Mesenteric fat pad (tissue), 1 donor: ENCODE data around the gene SULF2. TPM values are rescaled to one million over a fixed set of nuclear protein-coding genes. Genes with fewer than 3 reads are reported as not detected.

Source experiments
- DNase-seq: peaks from one replicate; pipeline ENCODE4 v3.0.0-alpha.2; 2020; ENCODE audit warnings: low spot score
- total RNA-seq: library from RNA; stranded (reverse); fragmentation: NEBNext Ultra II Directional; extraction: Animal tissue kit (Norgen Biotek cat#: 25700); gene quantifications from one replicate; pipeline ENCODE4 v1.2.1, GENCODE V29; 2021
- donor health status: DM: yes; HTN: yes; CAD: no.

The SULF2 gene
- total RNA-seq, 1 donor from 2014 or later, result 68.7 TPM

DNA sequence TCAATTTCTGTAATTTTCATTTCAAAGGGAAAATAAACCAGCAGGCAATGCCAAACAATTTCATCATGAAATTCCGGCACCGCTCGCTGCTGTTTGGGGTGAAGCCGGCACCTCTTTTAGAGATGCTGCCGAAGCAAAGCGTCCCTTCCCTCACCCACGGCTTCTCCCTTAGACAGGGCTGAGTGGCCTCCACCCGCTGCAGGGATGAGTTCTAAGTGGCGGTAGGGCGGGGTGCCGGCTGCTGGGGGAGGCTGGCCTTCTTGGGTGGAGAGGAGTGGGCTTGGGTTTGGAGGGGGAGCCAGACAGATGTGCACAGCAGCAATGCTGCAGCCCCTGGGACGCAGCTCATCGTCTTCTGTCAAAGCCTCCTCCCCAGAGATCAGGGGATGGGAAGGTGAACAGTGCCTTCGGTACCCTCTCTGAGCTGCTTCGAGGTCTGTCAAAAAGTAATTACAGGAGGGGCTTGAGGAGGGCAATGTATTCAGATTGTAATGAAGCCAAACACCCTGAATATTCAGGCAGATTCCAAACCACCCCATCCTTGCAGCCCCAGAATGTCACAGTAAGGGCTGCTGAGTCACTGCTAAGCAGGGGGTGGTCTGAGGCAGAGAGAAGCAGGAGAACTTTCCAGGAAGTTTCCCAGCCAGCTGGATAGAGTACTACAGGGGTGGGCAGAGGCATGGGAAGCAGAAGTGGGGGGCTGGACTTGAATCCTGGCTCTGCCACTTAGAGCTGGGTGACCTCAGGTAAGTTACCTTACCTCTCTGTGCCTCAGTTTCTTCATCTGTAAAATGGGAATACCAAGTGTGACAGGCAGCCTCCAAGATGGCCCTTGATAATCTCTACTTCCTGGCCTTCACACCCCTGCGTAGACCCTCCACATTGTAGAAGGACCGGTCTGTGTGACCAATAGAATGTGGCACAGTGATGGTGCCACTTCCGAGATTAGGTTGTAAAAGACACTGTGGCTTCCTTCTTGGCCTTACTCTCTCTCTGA, 96.6 kb downstream of the SULF2 start:
- DNase-seq, result no peak

DNA sequence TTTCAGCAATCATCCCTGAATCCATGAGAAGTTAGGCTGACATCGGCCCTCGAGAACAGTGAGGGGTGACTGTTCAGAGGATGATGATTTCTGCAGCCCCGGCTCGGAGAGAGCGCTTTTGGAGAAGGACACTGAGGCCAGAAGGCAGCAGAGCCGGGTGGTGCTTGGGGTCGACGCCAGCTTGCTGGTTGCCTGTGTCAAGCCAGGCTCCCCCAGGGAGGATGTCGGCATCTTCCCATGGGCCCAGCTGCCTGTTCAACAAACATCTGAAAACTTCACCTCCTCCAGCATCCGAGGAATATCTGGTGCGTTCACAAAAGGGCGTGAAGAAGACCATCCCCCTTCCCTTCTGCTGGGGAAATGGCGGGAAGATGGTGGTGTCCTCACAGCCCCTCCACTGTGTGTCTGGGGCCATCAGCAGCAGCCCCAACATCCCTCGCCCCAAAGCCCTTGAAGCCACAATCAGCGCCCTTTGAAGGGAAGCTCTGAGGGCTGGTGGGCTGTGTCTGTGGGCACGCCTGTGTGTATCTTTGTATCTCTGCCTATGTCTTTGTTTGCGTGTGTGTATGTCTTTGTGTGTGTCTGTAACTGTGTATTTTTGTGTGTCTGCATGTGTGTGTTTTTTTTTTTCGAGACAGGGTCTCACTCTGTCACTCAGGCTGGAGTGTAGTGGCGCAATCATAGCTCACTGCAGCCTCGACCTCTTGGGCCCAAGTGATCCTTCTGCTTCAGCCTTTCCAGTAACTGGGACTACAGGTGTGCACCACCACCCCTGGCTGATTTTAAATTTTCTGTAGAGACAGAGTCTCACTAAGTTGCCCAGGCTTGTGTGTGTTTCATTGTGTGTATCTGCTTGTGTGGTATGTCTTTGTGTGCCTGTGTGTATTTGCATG, 97.9 kb downstream of the SULF2 start:
- DNase-seq, result no peak

DNA sequence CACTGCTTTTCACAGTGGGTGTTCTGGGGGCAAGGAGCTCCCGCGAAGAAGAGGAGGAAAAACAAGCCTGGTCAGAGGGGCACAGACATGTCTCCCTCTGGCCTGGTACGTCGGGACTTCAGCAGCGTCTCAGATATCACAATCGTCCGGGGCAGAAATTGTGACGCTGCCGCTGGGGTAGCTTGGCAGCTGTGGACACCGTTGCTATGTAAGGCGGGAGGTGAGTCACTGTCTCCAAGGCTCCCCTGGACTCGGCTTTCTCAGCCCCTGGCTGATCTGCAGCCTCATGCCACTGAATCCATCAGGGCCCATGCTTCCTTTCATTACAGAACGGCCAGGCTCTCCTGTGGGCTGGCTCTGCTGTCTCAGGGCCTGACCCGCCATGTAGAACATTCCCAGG, 98.7 kb downstream of the SULF2 start:
- DNase-seq, result no peak

DNA sequence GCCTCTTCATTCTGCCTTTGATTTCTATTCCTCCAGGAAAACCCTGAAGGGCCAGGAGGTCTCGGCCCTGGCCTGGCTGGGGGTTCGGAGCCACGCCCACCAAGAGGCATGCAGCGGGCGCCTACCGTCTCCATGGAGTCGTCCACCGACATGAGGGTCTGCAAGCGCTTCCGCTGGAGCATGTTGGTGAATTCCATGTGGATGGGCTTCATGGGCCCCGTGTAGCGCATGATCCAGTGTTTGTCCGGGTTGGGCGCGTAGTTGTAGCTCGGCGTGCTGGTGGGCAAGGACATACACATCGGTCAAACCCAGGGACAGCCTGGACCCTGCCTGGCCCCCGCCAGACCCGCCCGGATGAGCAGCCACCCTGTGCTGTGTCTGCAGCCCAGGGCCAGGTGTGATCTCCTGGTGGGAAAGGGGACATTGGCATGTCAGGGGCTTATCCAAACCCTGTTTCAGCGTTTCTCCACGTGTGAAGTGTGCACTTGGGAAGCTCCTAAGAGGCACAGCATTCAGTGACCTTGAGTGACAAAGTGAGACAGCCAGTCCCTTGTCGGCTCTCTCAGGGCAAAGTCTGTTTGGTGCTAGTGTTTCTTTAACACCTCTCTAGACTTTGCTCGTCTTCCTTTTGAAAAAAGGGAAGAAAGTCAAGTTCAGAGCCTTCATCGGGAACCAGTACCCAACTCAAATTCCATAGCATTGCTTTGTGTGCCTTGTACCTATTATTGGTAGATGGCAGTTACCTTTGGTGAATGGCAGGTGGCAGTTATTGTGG, 100.8 kb downstream of the SULF2 start:
- no peak for DNase-seq

DNA sequence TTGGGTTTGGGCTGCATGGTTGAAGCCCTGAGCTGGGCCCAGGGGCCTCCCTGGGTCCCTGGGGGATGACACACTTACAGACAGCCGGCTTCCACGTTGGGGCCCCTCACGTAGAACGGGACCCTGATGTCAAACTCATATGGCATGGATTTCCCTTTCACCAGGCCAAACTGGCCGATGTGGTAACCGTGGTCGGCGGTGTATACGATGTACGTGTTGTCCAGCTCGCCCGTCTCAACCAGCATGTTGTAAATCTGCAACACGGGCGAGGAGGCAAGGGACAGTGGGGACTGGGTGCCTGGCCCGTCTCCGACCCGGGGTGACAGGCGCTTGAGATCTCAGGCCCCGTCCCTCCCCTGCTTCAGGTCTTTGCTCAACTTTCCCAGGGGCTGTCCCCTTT, 102.4 kb downstream of the SULF2 start:
- DNase-seq, result no peak

DNA sequence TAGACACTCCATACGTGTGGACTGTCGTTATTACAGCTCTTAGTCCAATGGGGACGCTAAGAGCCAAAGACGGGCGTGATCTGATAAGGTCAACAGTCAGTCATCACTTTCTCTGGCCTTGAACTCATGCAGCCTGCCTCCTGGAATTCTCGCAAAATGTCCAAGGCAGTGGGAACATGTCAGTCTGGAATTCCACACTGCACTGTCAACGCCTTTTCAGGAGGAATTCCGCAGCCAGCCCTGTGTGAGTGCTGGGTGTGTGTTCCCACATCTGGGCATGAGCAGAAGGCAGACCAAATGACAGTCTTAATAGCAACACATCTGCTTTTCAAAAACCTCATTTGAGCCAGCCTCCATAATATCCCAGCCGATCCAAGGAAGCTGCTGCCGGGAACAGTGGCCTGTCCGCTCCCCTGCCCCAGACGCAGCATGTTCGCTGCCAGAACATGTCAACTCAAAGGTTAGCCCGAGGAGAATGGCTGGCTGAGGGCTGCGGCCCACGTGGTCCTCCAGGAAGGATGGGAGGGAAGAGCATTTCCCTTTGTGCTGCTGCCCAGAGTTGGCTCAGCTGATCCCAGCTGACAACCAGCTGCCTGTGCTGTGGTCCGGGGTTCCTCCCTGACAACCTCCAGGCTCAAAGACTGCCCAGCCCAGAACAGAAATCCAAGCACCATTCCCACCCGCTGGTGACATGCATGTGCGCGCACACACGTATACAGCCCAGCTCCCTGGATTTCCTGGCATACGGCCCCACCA, 103.1 kb downstream of the SULF2 start:
- no peak for DNase-seq

DNA sequence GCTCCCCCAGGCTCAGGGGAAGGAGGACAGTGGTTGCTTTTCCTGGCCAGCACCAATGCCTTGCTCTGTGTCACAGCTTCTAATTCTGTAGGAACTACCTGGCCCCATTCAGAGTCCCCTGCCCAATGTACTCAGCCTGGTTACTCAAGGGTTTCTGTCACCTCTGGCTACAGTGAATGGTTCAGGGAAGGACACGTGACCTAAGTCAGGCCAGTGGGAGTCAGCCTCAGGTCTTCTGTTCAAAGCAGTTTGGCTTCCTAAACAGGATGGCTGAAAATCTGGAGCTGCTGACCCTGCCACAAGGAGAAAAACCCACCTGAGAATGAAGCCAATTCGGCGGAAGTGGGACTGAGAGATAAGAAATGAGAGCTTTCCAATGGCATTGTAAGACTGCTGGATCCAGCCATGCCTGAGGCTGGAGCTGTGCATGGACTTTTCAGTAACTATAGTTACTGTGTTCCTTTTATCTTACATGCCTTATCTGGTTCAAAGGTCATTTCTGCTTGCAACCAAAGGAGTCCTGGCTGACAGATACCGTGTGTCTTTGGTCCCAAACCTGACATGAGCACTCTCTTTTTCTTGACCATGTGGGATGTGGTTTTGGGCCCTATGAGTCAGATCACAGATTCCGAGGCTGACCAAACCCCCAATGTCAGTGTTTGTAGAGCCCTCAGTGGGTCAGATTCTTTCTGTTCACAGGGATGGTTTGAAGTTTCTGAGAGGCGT, 104.3 kb downstream of the SULF2 start:
- DNase-seq, result no peak

DNA sequence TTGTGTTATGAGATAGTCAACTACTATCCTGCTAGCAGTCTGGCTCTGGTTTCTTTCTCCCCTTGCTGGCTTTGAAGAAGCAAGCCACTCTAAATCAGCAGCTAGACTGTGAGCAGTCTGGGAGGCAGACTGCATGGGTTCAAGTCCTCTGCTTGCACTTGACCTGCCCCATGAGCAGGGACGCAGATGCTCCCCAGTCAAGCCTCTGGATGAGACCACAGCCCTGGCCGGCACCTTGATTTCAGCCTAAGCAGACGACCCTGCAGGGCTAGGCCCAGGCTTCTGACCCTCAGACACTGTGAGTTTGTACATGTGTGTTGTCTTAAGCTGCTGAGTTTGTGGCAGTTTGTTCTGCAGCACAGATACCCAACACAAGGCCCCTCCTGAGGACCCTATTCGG, 105.8 kb downstream of the SULF2 start:
- peak; percentile 80 for DNase-seq

DNA sequence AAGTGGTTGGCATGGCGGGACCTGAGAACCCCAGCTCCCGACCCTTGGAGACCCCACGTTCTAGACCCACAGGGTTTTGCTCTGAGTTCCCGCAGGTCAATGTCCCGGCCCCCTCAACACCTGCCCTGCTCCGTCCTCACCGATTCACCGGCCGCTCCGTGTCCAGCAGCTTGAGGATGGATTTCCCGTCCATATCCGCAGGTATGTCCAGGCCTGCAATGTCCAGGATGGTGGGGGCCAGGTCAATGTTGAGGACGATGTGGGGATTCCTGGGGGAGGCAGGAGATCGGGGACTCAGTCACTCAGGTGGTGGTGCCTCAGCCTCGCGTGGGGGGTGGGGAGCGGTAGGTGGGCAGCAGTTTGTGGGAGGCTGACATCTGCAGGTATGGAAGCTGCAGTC, 106.7 kb downstream of the SULF2 start:
- no peak for DNase-seq

DNA sequence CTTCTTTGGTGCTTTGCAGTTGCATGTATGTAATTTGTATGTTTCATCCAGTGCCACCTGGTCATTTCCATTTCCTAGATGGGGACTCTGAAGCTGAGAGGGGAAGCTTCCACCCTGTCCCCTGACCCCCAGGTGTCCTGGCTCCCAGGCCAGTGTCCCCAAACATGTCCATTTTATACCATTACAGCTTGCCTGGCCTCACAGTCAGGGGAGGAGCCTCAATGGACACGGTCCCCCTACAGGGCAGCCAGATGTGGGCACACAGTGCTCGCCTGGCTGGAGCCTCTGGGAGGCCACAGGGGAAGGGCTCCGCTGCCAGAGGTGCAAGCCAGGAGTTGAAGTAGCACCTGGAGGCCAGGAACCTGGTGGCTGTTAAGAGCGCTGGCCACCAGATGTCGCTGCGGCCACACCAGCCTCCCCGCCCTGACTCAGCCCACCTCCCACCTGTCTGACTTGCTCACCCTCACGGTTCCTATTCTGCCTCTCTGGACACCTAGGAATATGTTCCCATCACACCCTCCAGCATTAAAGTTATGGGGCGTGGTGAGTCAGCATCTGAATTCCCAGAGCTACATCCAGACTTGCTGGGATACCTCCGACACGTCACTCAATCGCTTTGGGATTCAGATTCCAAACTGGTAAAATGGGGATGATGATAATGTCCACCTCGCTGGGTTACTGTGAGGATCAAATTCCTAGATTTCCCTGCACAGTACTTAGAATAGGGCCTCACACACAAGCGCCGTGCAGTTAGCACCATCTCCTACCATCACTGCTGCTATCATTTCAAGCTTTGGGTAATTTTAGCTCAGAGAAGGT, 107.4 kb downstream of the SULF2 start:
- DNase-seq, result peak; percentile 90

DNA sequence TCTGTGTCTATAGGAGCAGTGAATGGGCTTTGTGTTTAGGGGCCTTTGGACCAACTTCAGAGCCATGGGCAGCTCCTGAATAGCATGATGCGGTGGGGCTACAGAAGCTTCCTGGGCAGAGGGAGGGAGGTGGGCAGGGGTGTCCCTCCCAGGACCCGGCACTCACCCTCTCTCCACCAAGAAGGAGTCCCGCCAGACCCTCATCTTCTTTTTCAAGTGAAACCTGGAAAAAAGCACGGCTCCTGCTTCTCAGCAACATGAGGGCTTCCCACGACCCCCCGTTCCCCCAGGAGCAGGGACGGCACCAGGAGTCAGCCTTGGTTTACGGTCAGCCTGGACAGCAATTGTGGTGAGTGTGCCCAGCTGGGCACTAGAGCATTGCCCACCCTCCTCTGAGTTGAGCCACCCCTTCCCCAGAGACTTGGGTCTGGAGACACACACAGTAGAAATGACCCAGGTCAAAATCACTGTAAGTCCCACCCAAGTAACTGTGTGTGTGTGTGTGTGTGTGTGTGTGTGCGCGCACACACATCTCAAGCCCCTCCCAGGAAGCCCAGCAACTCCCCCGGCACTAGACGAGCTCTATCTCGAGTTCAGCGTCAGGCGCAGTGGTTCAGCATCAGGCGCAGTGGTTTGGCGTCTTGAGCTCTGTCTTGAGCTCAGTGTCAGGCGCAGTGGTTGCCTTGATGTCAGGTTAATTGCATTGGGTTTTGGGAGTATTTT, 108.2 kb downstream of the SULF2 start:
- DNase-seq, result peak; percentile 43

DNA sequence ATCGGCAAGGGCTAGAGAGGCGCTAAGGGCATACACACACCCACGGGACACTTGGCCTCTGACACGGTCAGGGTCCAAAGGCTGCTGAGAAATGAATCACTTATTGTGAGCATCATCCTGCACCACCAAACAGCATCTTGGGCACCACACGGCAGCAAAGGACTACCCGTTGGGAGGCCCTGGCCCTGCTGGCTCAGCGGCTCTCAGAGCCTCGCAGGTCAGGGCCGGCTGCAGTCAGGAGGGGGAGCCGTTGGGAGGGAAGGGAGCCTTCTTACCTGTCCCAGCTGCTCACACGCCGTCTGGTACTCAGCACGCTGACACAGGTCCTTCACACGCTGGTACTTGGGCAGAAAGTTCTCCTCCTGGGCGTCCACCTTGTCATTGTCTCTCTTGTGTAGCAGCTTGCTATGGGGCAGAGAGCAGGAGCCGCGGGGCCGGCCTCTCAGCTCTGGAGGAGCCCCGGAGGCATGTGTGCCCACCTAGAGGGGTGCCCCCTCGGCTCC, 109.0 kb downstream of the SULF2 start:
- peak; percentile 85 for DNase-seq

DNA sequence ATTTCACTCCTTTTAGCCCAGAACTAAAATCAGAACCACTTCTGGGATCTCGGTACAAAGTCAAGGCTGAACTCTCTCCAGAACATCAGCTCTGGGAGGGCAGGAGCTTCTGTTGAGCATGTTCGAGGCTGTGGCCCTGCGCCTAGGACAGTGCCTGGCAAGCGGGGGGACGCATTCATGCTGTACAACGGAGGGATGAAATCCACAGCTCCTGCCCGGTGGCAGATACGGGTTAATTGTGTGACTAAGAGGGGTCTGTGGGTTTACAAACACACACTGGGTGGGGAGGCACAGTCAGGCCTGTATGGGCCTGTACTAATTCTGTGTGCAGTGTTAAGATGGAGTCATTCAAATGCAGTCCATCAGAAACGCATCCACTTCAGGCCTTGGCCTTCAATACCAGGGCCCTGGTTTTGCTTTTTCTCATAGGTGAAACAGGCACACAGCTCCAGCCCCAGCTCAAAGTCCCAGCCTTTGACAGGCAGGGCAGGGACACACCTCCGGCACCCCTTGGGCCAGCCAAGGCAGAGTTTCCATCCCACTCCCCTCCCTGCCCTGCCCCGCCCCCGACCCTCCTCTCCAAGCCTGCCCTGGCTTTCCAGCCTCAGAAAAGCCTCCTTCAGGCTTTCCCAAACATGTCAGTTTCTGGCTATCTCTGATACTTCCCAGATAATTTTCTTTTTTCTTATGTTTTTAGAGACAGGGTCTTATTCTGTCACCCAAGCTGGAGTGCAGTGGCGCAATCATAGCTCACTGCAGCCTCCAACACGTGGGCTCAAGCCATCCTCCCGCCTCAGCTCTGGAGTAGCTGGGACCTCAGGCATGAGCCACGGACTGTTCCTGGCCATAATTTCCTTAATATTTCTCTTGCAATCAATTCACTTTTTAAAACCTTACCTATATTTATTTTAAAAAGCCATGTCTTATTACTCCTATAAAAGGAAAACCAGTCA, 109.8 kb downstream of the SULF2 start:
- peak; percentile 53 for DNase-seq

DNA sequence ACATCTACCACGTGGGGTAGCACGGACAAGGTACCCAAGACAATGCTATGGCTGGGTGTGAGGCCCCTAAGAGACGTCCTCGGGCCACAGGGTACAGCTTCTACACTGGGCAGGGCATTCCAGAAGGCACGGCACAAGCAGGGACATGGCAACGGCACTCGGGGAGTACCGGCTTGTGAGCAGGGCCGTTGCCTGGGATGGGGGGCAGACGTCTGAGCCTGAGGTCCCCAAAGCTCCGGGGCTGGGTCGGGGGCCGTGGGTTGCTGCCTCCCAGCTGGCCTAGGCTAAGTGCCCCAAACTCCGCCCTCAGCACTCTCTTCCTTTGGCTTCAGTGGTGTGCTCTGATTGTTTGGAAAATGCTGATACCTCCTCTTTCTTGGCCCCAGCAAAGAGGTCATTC, 110.6 kb downstream of the SULF2 start:
- no peak for DNase-seq

DNA sequence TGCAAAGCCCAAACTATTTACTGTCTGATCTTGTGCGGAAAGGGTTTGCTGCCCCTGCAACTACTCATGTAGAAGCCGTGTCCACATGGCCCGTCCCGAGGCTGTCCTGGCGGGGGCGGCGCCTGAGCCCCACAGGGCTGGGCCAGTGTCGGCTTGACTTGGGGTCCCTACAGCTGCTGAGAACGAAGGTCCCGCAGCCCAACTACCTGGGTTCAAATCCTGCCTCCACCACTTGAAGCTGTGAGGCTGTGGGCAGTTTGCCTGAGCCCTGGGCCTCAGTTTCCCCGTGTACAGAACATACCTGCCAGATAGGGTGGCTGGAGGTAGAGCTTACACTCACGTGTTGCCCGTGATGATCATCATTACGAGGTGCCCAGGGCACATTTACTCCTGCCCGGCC, 111.1 kb downstream of the SULF2 start:
- peak; percentile 84 for DNase-seq

DNA sequence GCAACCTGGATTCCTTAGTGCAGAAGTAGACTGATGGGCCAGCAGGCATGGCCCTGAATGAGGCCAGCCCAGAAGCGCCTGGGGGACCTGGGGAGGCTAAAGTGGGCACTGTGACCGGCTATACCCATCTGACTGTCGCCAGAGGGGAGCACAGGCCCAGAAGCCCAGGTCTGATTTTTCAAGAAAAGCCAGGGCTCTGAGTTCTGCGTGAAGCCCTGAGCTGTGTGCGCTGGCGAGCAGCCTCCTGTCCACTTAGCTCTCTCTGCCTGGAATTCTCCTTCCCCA, 111.7 kb downstream of the SULF2 start:
- no peak for DNase-seq
